Measurements from ENCODE around the gene SECISBP2.
"Not testable (repeated sequence)": the region's sequence is repeated elsewhere in the genome, so short reads cannot be mapped to it uniquely, and the experiment has no call there.

Gene SECISBP2

GRCh38 chr9:89342948-89343347, 24.6 kb downstream of the SECISBP2 start:
- Histone ChIP-seq H2AFZ (ENCODE audit: low read depth, low read length) (no peak overlapping the region), H3K36me3 (ENCODE audit: insufficient read depth, low read length) (peaks cover 98% of the 10 kb centered on the region), H3K27me3 (ENCODE audit: insufficient read depth, low read length) (no peaks in the 10 kb centered on the region), H3K9me3 (ENCODE audit: low read length) (peaks cover 12% of the 10 kb centered on the region), H3K4me1 (ENCODE audit: insufficient read depth, low read length) (no peaks in the 10 kb centered on the region), H3K4me3 (ENCODE audit: low read length) (no peak overlapping the region)

DNA sequence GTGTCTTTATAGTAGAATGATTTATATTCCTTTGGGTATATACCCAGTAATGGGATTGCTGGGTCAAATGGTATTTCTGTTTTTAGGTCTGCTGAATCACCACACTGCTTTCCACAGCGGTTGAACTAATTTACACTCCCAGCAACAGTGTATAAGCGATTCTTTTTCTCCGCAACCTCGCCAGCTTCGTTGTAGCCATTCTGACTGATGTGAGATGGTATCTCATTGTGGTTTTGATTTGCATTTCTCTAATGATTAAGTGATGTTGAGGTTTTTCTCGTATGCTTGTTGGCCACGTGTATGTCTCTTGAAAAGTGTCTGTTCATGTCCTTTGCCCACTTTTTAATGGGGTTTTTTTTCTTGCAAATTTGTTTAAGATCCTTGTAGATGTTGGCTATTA, 25.5 kb downstream of the SECISBP2 start:
- peaks cover 12% of the 10 kb centered on the region for H3K9me3 ChIP-seq (ENCODE audit: low read length)
- H3K36me3 ChIP-seq (ENCODE audit: insufficient read depth, low read length), result peaks cover 98% of the 10 kb centered on the region
- not testable (repeated sequence) for H3K4me3 ChIP-seq (ENCODE audit: low read length); H3K4me1 ChIP-seq (ENCODE audit: insufficient read depth, low read length); H3K27me3 ChIP-seq (ENCODE audit: insufficient read depth, low read length); H2AFZ ChIP-seq (ENCODE audit: low read depth, low read length)

DNA sequence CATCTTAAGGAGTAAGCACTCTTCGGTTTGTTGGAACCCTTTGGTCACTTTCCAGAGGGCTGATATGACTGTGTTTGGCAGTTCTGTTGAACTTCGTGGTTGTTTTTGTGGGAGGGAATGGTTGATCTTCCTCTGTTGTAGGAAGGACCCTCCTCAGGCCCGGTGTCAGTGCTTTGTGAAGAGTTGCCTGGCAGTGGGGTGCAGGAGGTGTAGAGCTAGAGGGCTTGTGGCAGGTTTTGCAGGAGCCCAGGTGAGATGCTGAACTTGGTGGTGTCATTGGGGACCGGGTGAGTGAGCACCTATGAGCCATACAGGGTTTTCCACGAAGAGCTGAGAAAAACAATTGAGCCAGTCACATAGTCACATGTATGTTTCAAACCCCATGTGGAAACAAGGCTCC, 27.2 kb downstream of the SECISBP2 start:
- Histone ChIP-seq H3K4me1 (ENCODE audit: insufficient read depth, low read length) (no peaks in the 10 kb centered on the region), H3K9me3 (ENCODE audit: low read length) (peaks cover 11% of the 10 kb centered on the region), H2AFZ (ENCODE audit: low read depth, low read length) (no peak overlapping the region), H3K27me3 (ENCODE audit: insufficient read depth, low read length) (no peaks in the 10 kb centered on the region), H3K4me3 (ENCODE audit: low read length) (no peak overlapping the region), H3K36me3 (ENCODE audit: insufficient read depth, low read length) (peaks cover 98% of the 10 kb centered on the region)

GRCh38 chr9:89346696-89347095, 28.4 kb downstream of the SECISBP2 start:
- H3K9me3 ChIP-seq (ENCODE audit: low read length), result peaks cover 7% of the 10 kb centered on the region
- H3K4me1 ChIP-seq (ENCODE audit: insufficient read depth, low read length), result no peaks in the 10 kb centered on the region
- H3K4me3 ChIP-seq (ENCODE audit: low read length), result no peak overlapping the region
- no peak overlapping the region for H2AFZ ChIP-seq (ENCODE audit: low read depth, low read length)
- no peaks in the 10 kb centered on the region for H3K27me3 ChIP-seq (ENCODE audit: insufficient read depth, low read length)
- H3K36me3 ChIP-seq (ENCODE audit: insufficient read depth, low read length), result peaks cover 98% of the 10 kb centered on the region

DNA sequence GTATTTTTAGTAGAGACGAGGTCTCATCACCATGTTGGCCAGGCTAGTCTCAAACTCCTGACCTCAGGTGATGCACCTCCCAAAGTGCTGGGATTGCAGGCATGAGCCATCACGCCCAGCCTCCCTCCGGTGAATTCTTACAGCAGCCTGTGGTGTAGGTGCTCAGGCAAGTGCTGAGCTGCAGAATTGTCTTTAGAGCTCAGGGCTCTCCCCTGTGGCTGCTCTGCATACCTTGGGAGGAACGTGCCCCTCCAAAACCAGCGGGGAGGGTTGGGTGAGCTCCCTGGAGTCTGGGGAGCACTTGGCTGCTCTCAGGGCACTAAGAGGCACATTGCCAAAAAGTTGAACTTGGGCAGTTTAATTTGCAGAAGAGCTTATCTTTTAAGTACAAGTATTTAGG, 29.4 kb downstream of the SECISBP2 start:
- peaks cover 97% of the 10 kb centered on the region for H3K36me3 ChIP-seq (ENCODE audit: insufficient read depth, low read length)
- no peaks in the 10 kb centered on the region for H3K27me3 ChIP-seq (ENCODE audit: insufficient read depth, low read length)
- H3K4me3 ChIP-seq (ENCODE audit: low read length), result no peak overlapping the region
- H3K9me3 ChIP-seq (ENCODE audit: low read length), result peaks cover 7% of the 10 kb centered on the region
- H2AFZ ChIP-seq (ENCODE audit: low read depth, low read length), result no peak overlapping the region
- H3K4me1 ChIP-seq (ENCODE audit: insufficient read depth, low read length), result no peaks in the 10 kb centered on the region

DNA sequence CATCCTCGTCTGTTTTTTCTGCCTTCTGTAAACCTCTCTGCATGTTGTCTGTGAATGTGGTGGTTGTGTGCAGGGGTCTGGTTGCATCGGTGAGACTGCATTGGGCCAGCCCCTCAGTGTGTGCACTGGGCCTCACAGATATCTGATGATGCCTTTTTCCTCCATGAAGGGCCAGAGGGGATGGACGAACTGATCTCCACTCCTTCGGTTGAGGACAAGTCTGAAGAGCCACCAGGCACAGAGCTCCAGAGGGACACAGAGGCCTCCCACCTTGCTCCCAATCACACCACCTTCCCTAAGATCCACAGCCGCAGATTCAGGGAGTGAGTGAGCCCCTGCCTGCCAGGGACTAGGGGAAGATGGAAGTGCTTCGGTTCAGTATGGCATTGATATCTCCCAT, 31.3 kb downstream of the SECISBP2 start:
- Histone ChIP-seq H3K4me3 (ENCODE audit: low read length) (no peak overlapping the region), H3K27me3 (ENCODE audit: insufficient read depth, low read length) (no peaks in the 10 kb centered on the region), H3K4me1 (ENCODE audit: insufficient read depth, low read length) (no peaks in the 10 kb centered on the region), H3K36me3 (ENCODE audit: insufficient read depth, low read length) (peaks cover 95% of the 10 kb centered on the region), H2AFZ (ENCODE audit: low read depth, low read length) (no peak overlapping the region), H3K9me3 (ENCODE audit: low read length) (no peaks in the 10 kb centered on the region)

DNA sequence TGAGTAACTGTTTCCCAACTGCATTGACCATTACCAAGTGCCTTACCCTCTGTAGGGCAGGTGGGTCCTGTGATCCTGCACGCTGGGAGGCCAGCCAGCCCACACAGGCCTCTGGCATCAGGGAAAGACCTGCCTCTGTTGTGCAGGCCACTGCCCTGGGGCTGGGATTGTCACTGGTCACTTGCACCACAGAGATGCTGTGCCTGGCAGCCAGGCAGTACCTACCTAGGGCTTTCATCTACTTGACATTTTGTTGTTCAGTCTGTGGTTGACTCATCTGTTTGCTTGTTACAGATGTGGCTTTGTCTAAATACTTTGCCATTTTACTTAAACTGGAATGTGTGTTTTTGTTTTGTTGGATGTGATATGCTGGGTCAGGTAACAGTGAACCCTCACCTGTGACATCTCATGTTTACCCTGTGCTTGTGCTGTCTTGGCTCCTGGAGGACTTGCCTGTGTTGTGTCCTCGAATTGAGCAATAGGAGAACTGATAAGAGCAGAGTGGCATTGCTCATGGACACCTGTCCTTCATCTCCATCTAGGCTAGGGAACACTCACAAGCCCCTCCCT, 32.8 kb downstream of the SECISBP2 start:
- no peaks in the 10 kb centered on the region for H3K9me3 ChIP-seq (ENCODE audit: low read length)
- no peak overlapping the region for H2AFZ ChIP-seq (ENCODE audit: low read depth, low read length)
- no peak overlapping the region for H3K4me3 ChIP-seq (ENCODE audit: low read length)
- H3K36me3 ChIP-seq (ENCODE audit: insufficient read depth, low read length), result peaks cover 95% of the 10 kb centered on the region
- H3K27me3 ChIP-seq (ENCODE audit: insufficient read depth, low read length), result no peaks in the 10 kb centered on the region
- no peaks in the 10 kb centered on the region for H3K4me1 ChIP-seq (ENCODE audit: insufficient read depth, low read length)

DNA sequence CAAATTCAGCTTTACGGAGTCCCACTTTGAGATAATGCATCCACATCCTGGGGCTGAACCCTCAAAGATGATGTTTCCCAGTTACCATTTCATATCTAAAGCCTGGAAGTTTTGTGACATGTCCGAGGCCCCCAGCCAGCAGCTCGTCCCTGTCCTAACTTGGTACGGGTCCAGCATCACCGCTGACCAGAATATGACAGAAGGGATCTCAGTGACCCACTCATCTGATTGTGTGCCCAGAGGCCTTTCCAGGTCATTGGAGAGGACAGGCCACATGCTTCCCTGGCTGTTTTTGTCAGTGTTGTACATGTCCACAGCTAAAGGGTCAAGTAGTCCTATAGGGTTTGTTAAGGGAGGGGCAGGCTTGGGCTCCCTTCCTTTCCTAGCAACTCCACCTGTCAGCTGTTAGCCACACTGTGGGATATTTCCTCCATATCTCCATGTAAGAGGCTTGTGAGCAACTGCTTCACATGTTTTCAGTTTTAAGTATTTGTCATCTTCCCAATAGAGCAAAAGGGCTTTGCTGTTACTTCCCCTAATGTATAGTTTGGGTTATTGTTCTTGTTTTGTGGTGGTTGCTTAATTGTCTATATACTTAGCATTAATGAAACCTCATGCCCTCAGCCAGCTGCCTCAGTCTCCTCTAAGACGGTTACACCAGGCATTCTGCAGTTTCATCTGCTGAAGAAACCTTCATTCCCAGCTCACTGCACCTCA, 33.4 kb downstream of the SECISBP2 start:
- Histone ChIP-seq H3K4me3 (ENCODE audit: low read length) (no peak overlapping the region), H3K9me3 (ENCODE audit: low read length) (no peaks in the 10 kb centered on the region), H3K4me1 (ENCODE audit: insufficient read depth, low read length) (no peaks in the 10 kb centered on the region), H2AFZ (ENCODE audit: low read depth, low read length) (no peak overlapping the region), H3K36me3 (ENCODE audit: insufficient read depth, low read length) (peaks cover 95% of the 10 kb centered on the region), H3K27me3 (ENCODE audit: insufficient read depth, low read length) (no peaks in the 10 kb centered on the region)

- H2AFZ ChIP-seq (ENCODE audit: low read depth, low read length), result no peak overlapping the region
- no peaks in the 10 kb centered on the region for H3K27me3 ChIP-seq (ENCODE audit: insufficient read depth, low read length)
- no peaks in the 10 kb centered on the region for H3K4me1 ChIP-seq (ENCODE audit: insufficient read depth, low read length)
- no peaks in the 10 kb centered on the region for H3K9me3 ChIP-seq (ENCODE audit: low read length)
- peaks cover 95% of the 10 kb centered on the region for H3K36me3 ChIP-seq (ENCODE audit: insufficient read depth, low read length)
- H3K4me3 ChIP-seq (ENCODE audit: low read length), result no peak overlapping the region
These were observed 34.2 kb downstream of the SECISBP2 start for GRCh38 chr9:89352451-89352850.

GRCh38 chr9:89352874-89353649, 34.8 kb downstream of the SECISBP2 start:
- no peaks in the 10 kb centered on the region for H3K4me1 ChIP-seq (ENCODE audit: insufficient read depth, low read length)
- H3K27me3 ChIP-seq (ENCODE audit: insufficient read depth, low read length), result no peaks in the 10 kb centered on the region
- H3K36me3 ChIP-seq (ENCODE audit: insufficient read depth, low read length), result peaks cover 95% of the 10 kb centered on the region
- H2AFZ ChIP-seq (ENCODE audit: low read depth, low read length), result no peak overlapping the region
- no peaks in the 10 kb centered on the region for H3K9me3 ChIP-seq (ENCODE audit: low read length)
- H3K4me3 ChIP-seq (ENCODE audit: low read length), result no peak overlapping the region

GRCh38 chr9:89353989-89354388, 35.7 kb downstream of the SECISBP2 start:
- no peak overlapping the region for H2AFZ ChIP-seq (ENCODE audit: low read depth, low read length)
- no peaks in the 10 kb centered on the region for H3K4me1 ChIP-seq (ENCODE audit: insufficient read depth, low read length)
- no peak overlapping the region for H3K4me3 ChIP-seq (ENCODE audit: low read length)
- H3K9me3 ChIP-seq (ENCODE audit: low read length), result no peaks in the 10 kb centered on the region
- H3K27me3 ChIP-seq (ENCODE audit: insufficient read depth, low read length), result no peaks in the 10 kb centered on the region
- H3K36me3 ChIP-seq (ENCODE audit: insufficient read depth, low read length), result peaks cover 95% of the 10 kb centered on the region

- no peak overlapping the region for H2AFZ ChIP-seq (ENCODE audit: low read depth, low read length)
- no peaks in the 10 kb centered on the region for H3K27me3 ChIP-seq (ENCODE audit: insufficient read depth, low read length)
- H3K36me3 ChIP-seq (ENCODE audit: insufficient read depth, low read length), result peaks cover 94% of the 10 kb centered on the region
These were observed 36.2 kb downstream of the SECISBP2 start for GRCh38 chr9:89354471-89354870.

GRCh38 chr9:89356782-89357181, 38.5 kb downstream of the SECISBP2 start:
- no peaks in the 10 kb centered on the region for H3K27me3 ChIP-seq (ENCODE audit: insufficient read depth, low read length)
- H3K36me3 ChIP-seq (ENCODE audit: insufficient read depth, low read length), result peaks cover 91% of the 10 kb centered on the region
- no peaks in the 10 kb centered on the region for H3K4me1 ChIP-seq (ENCODE audit: insufficient read depth, low read length)
- H3K9me3 ChIP-seq (ENCODE audit: low read length), result no peaks in the 10 kb centered on the region
- no peak overlapping the region for H2AFZ ChIP-seq (ENCODE audit: low read depth, low read length)
- H3K4me3 ChIP-seq (ENCODE audit: low read length), result no peak overlapping the region

More at GRCh38 chr9:89354471-89354870, 36.2 kb downstream of the SECISBP2 start:
- no peak overlapping the region for H3K4me3 ChIP-seq (ENCODE audit: low read length)
- no peaks in the 10 kb centered on the region for H3K9me3 ChIP-seq (ENCODE audit: low read length)
- H3K4me1 ChIP-seq (ENCODE audit: insufficient read depth, low read length), result no peaks in the 10 kb centered on the region

Measured in neuron (in vitro differentiated cells).